B cell (primary cell): ENCODE measurements around the gene ABHD16A. TPM values are rescaled to one million over a fixed set of nuclear protein-coding genes. Genes with fewer than 3 reads are reported as not detected.

ENCODE experiments used
- ATAC-seq: fragments of 200-7000 bp; cut with Tn5 transposase; one replicate; pipeline ENCODE4 v1.10.0; 2021; ENCODE audit warnings: low read depth, mild to moderate bottlenecking, moderate number of reproducible peaks, moderate library complexity
- CTCF ChIA-PET: fragments of 350-600 bp; sonication (Branson Sonifier 250); formaldehyde crosslinking; loops from one replicate; lab custom pipeline; 2021; ENCODE audit warnings: antibody characterized with exemption, inconsistent platforms; lab: Charles Lee
- POLR2A ChIA-PET: fragments of 350-600 bp; sonication (Branson Sonifier 250); formaldehyde crosslinking; loops from one replicate; lab custom pipeline; 2021; ENCODE audit warnings: antibody characterized with exemption; lab: Charles Lee
- DNase-seq: peaks from one replicate; pipeline ENCODE4 v3.0.0; 2013
- H2AFZ ChIP-seq: 2 replicates; pipeline ENCODE4 v1.6.1; 2012; ENCODE audit warnings: mild to moderate bottlenecking, low read depth, low read length; ENCODE audit not compliant: insufficient read depth, poor library complexity, severe bottlenecking
- H3K27ac ChIP-seq, 2 donors: 1 replicate in 1 of 2; 2 replicates in 1 of 2; pipeline ENCODE4 v1.5.1; 2012 to 2013; ENCODE audit warnings: low read length in 2 of 2, mild to moderate bottlenecking in 2 of 2, moderate library complexity in 1 of 2
- H3K27me3 ChIP-seq, 4 experiments: fragments of 200-600 bp in 1 of 4; sonication (generic) in 1 of 4; replicated peaks in 1 of 4; 1 replicate in 2 of 4; 2 replicates in 2 of 4; pipeline versions ENCODE4 v1.6.1 to v1.7.0; 2013 to 2016; ENCODE audit warnings: low read length in 3 of 4, mild to moderate bottlenecking in 2 of 4, mixed read lengths in 1 of 4, moderate library complexity in 1 of 4; ENCODE audit not compliant: insufficient read depth in 4 of 4, control insufficient read depth in 3 of 4; ENCODE audit errors: control extremely low read depth in 1 of 4
- H3K36me3 ChIP-seq, 2 experiments: replicated peaks in 1 of 2; 1 replicate in 1 of 2; 2 replicates in 1 of 2; pipeline versions ENCODE4 v1.6.1 to v1.7.1; 2013; ENCODE audit warnings: low read length in 1 of 2; ENCODE audit not compliant: insufficient read depth in 2 of 2, control insufficient read depth in 1 of 2; ENCODE audit errors: control extremely low read depth in 1 of 2, extremely low read depth in 1 of 2
- H3K4me1 ChIP-seq, 2 donors: fragments of 200-600 bp in 1 of 2; sonication (generic) in 1 of 2; 1 replicate in 1 of 2; 2 replicates in 1 of 2; pipeline versions ENCODE4 v1.5.1 to v1.6.1; 2013 to 2017; ENCODE audit warnings: low read length in 2 of 2; ENCODE audit not compliant: control insufficient read depth in 2 of 2, insufficient read depth in 2 of 2
- H3K4me2 ChIP-seq: replicated peaks from 2 replicates; pipeline ENCODE3; 2012; ENCODE audit warnings: mild to moderate bottlenecking, low read depth, low read length; ENCODE audit not compliant: poor library complexity, severe bottlenecking
- H3K4me3 ChIP-seq, 5 experiments: fragments of 200-600 bp in 1 of 5; sonication (generic) in 1 of 5; 1 replicate in 3 of 5; 2 replicates in 2 of 5; pipeline versions ENCODE4 v1.5.1 to v1.7.0; 2011 to 2016; ENCODE audit warnings: low read length in 4 of 5, mild to moderate bottlenecking in 4 of 5, low read depth in 2 of 5, control low read depth in 1 of 5, moderate library complexity in 1 of 5; ENCODE audit not compliant: insufficient read depth in 1 of 5; ENCODE audit errors: control extremely low read depth in 1 of 5, extremely low read depth in 1 of 5
- H3K79me2 ChIP-seq: fragments of 200-600 bp; sonication (generic); one replicate; pipeline ENCODE4 v1.6.0; 2016; ENCODE audit warnings: low read length; ENCODE audit not compliant: control insufficient read depth, insufficient read depth
- H3K9ac ChIP-seq: fragments of 200-600 bp; sonication (generic); 2 replicates; pipeline ENCODE4 v1.6.1; 2017; ENCODE audit warnings: mild to moderate bottlenecking, low read length, moderate library complexity
- H3K9me3 ChIP-seq, 3 donors: one replicate each; pipeline versions ENCODE4 v1.6.1 to v1.7.1; 2013; ENCODE audit warnings: low read length in 2 of 3; ENCODE audit not compliant: control insufficient read depth in 2 of 3, insufficient read depth in 1 of 3; ENCODE audit errors: control extremely low read depth in 1 of 3
- H4K20me1 ChIP-seq: 2 replicates; pipeline ENCODE4 v1.6.0; 2012; ENCODE audit warnings: mild to moderate bottlenecking, low read length; ENCODE audit not compliant: insufficient read depth, control insufficient read depth, poor library complexity, severe bottlenecking
- H3K27ac Mint-ChIP-seq: one replicate; pipeline ENCODE4 v1.8.0; 2021; ENCODE audit warnings: mixed read lengths
- H3K27me3 Mint-ChIP-seq: one replicate; pipeline ENCODE4 v1.8.0; 2021; ENCODE audit warnings: mixed read lengths
- H3K4me1 Mint-ChIP-seq: one replicate; pipeline ENCODE4 v1.8.0; 2021; ENCODE audit warnings: mixed read lengths
- H3K4me3 Mint-ChIP-seq: one replicate; pipeline ENCODE4 v1.8.0; 2021; ENCODE audit warnings: mixed read lengths
- H3K9me3 Mint-ChIP-seq: one replicate; pipeline ENCODE4 v1.8.0; 2022; ENCODE audit warnings: mixed read lengths; ENCODE audit not compliant: insufficient read depth
- CTCF ChIP-seq: fragments of 200-600 bp; IDR thresholded peaks from one replicate; pipeline ENCODE4 v1.8.0; 2022; ENCODE audit warnings: antibody characterized with exemption, mild to moderate bottlenecking
- EZH2 ChIP-seq: IDR thresholded peaks from 2 replicates; pipeline ENCODE4 v1.6.1; 2012; ENCODE audit warnings: borderline replicate concordance, low read depth, mild to moderate bottlenecking, moderate library complexity, low read length; ENCODE audit not compliant: insufficient read depth, poor library complexity, severe bottlenecking
- WGBS: methylation state at CpG from one replicate; pipeline ENCODE4 v1.1.5; 2013; ENCODE audit warnings: missing lambda C conversion rate; ENCODE audit not compliant: insufficient coverage; 5-methylcytosine and 5-hydroxymethylcytosine counted together
- intact Hi-C: fragments of 100-400 bp; cut with micrococcal nuclease; formaldehyde crosslinking; loops from one replicate; pipeline ENCODE4 v1.10.0; 2022
- polyA plus RNA-seq: library from polyadenylated mRNA; depleted of rRNA; stranded (reverse); fragments of >200 nt; gene quantifications from 2 replicates; pipeline ENCODE4 v1.2.3, GENCODE V29; 2012
- total RNA-seq, 2 donors: library from RNA; stranded (reverse); fragments of 120-200 nt in 1 of 2; gene quantifications; 1 replicate in 1 of 2; 2 replicates in 1 of 2; pipeline versions ENCODE4 v1.2.3 to v1.2.4, GENCODE V29; 2013 to 2022

The ABHD16A gene
- total and polyA plus RNA-seq, 2 donors (not counting 1 experiment from before 2014, with no cell fraction given), result 78.3 to 97.5 TPM

GRCh38 chr6:31686483-31686882 lies 16.6 kb downstream of the ABHD16A start:
- Histone ChIP-seq H3K79me2 (no peaks in the 10 kb centered on the region), H3K27me3 (no peaks in the 10 kb centered on the region), H3K4me1 (peaks cover 17 to 34% of the 10 kb centered on the region in 2 donors), H3K4me3 (no peak overlapping the region), H3K36me3 (peaks cover 0 to 57% of the 10 kb centered on the region in 2 experiments), H2AFZ (no peak overlapping the region), H3K4me2 (no peak overlapping the region), H3K27ac (no peak overlapping the region), H3K9me3 (no peaks in the 10 kb centered on the region), H4K20me1 (no peaks in the 10 kb centered on the region), H3K9ac (no peak overlapping the region)
- ChIA-PET POLR2A (no interaction called here), CTCF (interaction anchor here (1.3 to 1.4 kb wide), 2 partner anchors 135 to 144 kb away, joined by 4 to 6 read pairs; no protein-coding TSS in a partner anchor)
- no peaks in the 10 kb centered on the region for H3K27me3 Mint-ChIP-seq
- WGBS, result 92% methylated on average over 4 of the region's 5 CpGs
- H3K4me3 Mint-ChIP-seq, result no peak overlapping the region
- H3K4me1 Mint-ChIP-seq, result peaks cover 28% of the 10 kb centered on the region
- no peak overlapping the region for H3K27ac Mint-ChIP-seq
- TF ChIP-seq EZH2 (no peak), CTCF (no peak)
- no peak for DNase-seq
- no peaks in the 10 kb centered on the region for H3K9me3 Mint-ChIP-seq
- ATAC-seq, result no peak
- intact Hi-C loops, result no loop called here

GRCh38 chr6:31683591-31683990 lies 19.5 kb downstream of the ABHD16A start:
- Histone ChIP-seq H3K9ac (no peak overlapping the region), H2AFZ (no peak overlapping the region), H3K79me2 (no peaks in the 10 kb centered on the region), H3K4me3 (no peak overlapping the region), H3K27me3 (no peaks in the 10 kb centered on the region), H3K9me3 (no peaks in the 10 kb centered on the region), H3K4me2 (no peak overlapping the region), H3K4me1 (peaks cover 13 to 31% of the 10 kb centered on the region in 2 donors), H4K20me1 (no peaks in the 10 kb centered on the region), H3K27ac (no peak overlapping the region), H3K36me3 (peaks cover 0 to 31% of the 10 kb centered on the region in 2 experiments)
- ATAC-seq (no peak), DNase-seq (no peak)
- ChIA-PET POLR2A (interaction anchor here (1.0 kb wide), 1 partner anchor 22 kb away, joined by 3 read pairs; no protein-coding TSS in a partner anchor), CTCF (interaction anchor here (0.6 to 1.8 kb wide), 4 partner anchors 40 to 146 kb away, joined by 3 to 9 read pairs (median 4); partner anchors contain the start of gene MPIG6B)
- Mint-ChIP-seq H3K4me1 (peaks cover 25% of the 10 kb centered on the region), H3K9me3 (no peaks in the 10 kb centered on the region), H3K27me3 (no peaks in the 10 kb centered on the region), H3K4me3 (no peak overlapping the region), H3K27ac (peak overlapping the region; percentile 59)
- no peak for TF ChIP-seq CTCF
- TF ChIP-seq EZH2, result no peak
- 99% methylated on average over 8 of the region's 13 CpGs for WGBS
- intact Hi-C loops, result no loop called here
